HG02943 (cell line): Measurements from ENCODE around the gene SPINK2.

ENCODE experiments used
- ATAC-seq: cut with Tn5 transposase; IDR thresholded peaks from one replicate; pipeline ENCODE4 v1.9.1; 2021; ENCODE audit warnings: mild to moderate bottlenecking, low read depth, moderate library complexity; ENCODE audit not compliant: unreplicated experiment

SPINK2 gene, protein sequence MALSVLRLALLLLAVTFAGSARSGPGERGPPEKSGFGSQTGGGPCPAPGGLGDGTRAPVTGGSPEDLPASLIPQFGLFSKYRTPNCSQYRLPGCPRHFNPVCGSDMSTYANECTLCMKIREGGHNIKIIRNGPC

DNA sequence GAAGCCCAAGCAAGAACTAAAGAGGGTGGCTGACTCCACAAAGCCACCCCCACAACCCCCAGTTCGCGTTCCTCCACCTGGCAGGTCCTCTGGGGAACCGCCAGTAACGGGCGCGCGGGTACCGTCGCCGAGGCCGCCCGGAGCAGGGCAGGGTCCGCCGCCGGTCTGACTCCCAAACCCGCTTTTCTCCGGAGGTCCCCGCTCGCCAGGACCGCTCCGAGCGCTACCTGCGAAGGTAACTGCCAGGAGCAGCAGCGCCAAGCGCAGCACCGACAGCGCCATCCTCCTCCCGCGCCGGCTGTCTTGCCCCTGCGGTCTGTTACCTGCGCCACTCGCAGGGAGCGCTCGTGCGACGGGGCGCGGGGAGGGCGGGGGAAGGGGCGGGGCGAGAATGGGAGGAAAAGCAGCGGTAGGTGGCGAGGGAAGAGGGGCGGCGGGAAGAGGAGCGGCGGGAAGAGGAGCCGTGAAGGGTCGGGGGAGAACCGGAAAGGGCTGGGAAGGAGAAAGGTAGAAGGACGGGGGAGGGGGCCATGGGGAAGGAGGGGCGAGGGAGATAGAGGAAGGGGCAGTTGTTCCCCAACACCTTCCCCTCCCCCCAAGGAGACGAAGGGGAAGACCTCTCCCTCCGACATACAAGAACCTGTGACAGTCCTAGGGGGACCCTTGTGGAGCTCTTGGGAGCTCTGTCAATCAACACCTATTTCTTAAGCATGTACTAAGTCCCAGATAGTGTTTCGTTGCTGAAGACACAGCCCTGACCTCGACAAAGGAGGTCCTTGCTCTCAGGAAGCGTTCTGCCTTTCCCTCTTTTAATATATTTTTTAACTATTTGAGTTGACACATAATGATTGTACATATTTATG lies at the start of gene SPINK2:
TSS of gene SPINK2 (minus strand) at position 321 of the 863 bp plus-strand sequence. CDS start at position 282, 39 bp downstream.
- no peak for ATAC-seq

DNA sequence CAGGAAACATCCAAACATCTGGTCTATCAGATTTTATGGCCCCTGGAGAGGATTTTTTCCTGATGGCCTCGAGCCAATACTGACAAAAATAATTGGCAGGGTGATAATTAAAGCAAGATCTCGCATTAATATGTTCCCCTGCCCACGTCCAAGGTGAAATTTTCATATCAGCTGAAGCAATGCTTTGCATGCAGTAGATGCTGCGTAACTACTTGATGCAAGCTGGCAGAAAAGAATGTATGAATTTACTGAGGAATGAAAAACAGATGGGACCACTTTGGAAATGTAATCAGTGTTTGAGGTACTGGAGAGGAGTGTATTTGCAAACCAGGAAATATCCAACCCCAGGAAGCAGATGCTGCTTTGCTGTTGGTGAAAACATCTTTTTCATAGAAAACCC lies 49.4 kb upstream of the SPINK2 start:
- ATAC-seq: no peak

DNA sequence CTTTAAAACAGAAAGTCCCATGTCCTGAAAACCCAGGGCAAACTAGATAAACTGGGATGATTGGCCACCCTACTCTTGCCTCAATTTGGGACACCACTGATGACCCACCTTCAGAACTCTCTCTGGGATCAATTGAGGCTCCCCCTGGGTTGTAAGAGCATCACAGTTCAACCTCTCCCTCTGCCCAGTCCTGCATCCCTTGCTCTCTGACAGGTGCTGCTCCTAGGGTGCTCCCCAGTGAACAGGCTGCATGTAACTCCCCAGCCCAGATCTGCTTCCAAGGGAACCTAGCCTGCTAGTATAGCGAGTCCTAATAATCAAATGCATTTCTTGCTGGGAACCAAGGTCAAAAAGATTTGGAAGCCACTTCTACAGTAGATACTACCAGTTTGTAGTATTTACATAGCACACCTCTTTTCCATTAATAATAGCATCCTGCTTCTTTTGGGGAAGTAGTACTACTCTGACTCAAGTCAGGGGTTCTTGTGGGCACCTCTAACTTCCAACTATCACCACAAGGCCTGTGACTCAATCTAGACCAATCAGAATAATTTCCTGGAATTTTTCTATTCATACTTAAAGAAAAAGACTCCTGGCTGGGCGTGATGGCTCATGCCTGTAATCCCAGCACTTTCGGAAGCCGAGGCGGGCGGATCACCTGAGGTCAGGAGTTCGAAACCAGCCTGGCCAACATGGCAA lies 42.1 kb upstream of the SPINK2 start:
- no peak for ATAC-seq

- ATAC-seq: no peak
Measured at GRCh38 chr4:56861360-56861759, 39.9 kb upstream of the SPINK2 start.

DNA sequence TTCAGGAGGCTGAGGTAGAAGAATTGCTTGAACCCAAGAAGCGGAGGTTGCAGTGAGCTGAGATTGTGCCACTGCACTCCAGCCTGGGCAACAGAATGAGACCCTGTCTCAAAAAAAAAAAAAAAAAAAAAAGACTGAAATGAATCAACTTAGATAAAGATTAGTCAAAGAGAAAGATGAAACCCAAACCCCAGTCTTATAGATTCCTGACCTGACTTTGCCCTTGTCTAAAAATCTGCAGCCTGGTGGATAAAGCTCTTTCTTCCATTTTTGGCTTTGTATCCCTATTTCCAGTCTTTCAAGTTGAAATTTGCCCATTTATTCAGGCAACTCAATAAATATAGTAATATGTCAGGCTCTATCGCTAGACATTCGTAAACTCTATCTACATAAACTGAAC lies 39.3 kb upstream of the SPINK2 start:
- no peak for ATAC-seq

DNA sequence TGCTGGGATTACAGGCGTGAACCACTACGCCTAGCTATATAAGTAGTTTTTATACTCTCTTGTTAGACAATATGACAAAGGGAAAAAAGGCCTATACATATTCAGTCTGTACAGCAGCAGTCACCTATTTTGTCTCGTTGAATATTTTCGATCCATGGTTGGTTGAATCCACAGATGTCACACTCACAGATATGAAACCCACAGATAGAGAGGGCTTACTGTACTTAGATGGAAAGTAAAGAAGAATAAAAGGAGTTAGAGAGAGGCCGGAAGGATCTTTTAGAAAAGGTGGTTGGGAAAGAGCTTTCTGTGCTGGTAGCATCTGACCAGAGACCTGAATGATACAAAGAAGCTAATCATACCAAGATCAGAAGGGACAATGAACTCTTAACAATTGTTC lies 38.3 kb upstream of the SPINK2 start:
- no peak for ATAC-seq

GRCh38 chr4:56857601-56858309 lies 36.3 kb upstream of the SPINK2 start:
- no peak for ATAC-seq

DNA sequence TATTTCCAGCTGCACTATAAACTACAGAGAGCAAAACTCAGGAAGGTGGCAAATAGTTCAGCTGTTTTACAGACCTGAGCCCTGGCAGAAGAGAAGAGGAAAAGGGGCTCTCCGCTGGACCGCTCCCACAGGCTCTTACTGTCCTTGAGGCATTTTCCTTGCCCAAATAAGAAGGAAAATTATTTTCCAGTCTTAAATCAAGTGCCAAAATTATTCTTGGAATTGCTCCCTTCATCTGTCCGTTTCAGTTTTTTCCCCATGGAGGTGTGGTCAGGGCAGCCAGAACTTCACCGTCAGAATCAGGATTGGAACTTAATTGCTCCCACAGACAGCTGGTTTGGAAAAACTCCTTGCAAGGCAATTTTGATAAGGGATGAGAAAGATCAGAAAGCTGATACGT lies 35.2 kb upstream of the SPINK2 start:
- no peak for ATAC-seq

DNA sequence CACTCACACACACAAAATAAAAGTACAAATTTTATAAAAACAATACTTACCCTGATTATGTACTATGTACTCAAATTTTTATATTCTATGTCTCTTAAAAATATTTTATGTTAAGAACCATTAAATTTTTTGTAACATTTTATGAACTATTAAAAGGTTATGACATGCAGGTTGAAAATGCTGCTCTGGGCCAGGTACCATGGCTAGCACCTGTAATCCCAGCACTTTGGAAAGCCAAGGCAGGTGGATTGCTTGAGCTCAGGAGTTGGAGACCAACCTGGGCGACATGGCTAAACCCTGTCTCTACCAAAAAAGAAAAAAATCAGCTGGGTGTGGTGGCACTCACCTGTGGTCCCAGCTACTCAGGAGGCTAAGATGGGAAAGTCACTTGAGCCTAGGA lies 29.4 kb upstream of the SPINK2 start:
- ATAC-seq: no peak

DNA sequence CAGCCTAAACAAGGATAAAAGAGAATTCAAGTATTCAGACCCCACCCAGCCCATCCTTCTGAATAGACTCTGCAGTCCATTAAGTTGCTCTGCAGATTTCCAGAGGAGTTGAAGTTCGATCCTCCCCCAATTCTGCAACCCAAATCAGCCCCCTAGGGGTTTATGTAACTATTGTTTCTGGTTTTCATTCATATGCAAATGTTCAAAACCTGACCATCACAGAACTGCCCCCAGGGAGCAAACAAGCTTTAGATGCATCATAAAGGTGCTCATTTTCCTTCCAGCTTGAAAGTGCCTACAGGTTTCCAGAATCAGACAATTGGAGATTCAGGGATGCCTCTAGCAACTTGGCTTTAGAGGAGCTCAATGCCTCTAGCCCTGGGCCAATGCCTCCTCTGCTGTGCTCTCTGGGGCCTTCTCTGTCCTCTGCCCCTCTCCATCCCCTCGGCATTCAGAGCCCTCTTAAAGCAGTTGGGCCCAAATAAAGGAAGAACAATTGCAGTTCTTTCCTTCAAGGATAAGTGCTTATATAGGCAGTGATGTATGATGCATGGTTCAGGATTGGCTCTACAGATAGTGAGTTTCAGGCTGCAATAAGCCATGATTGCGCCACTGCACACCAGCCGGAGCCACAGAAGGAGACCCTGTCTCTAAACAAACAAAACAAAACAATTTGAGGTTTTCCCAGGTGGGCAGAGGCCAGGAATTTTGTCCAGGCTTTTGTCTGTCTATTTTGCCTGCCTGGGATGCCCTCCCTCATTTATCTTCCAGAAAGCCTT lies 23.5 kb upstream of the SPINK2 start:
- ATAC-seq: no peak

GRCh38 chr4:56843421-56843899 lies 22.0 kb upstream of the SPINK2 start:
- ATAC-seq: no peak

DNA sequence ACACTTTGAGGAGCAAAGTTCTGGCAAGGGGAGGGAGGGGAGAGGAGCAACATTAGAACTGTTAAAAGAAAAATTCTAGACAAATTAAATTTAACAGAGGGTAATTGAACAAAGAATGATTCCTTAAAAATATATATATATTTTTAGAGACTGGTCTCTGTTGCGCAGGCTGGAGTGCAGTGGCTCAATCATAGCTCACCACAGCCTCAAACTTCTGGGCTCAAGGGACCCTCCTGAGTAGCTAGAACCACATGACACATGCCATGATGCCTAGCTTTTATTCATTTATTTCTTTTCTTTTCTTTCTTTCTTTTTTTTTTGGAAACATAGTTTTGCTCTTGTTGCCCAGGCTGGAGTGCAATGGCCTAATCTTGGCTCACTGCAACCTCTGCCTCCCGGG lies 19.1 kb upstream of the SPINK2 start:
- no peak for ATAC-seq

- no peak for ATAC-seq
Measured at GRCh38 chr4:56828784-56829535, 7.5 kb upstream of the SPINK2 start.

- ATAC-seq: no peak
Measured at GRCh38 chr4:56823933-56824600, 2.6 kb upstream of the SPINK2 start.

GRCh38 chr4:56818797-56819196 lies 2.7 kb downstream of the SPINK2 start:
- no peak for ATAC-seq

DNA sequence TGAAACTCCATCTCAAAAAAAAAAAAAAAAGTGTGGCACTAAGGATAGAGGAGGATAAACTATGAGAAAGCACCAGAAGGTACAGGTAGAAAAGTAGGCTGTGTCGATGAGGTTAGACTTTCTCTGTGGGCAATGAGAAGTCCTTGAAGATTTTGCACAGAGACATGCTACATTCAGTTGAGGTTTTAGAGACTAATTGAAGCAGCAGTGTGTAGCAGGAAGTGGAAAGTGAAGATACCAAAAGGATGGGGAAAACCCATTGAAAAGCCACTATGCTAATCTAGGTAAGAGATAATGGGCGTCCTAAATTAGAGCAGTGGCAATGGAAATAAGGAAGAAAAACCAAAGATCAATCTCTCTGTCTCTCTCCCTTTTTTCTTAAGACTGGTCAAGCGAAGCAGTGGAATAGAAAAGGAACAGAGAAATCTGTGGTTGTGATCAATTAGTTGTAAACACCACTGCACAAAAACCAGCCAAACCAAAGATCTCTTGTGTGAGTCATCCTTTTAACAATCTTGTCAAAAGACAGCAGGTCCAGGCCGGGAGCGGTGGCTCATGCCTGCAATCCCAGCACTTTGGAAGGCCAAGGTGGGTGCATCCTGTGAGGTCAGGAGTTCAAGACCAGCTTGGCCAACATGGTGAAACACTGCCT lies 3.5 kb downstream of the SPINK2 start:
- ATAC-seq: peak; percentile 84

- no peak for ATAC-seq
Measured at GRCh38 chr4:56806666-56807065, 14.8 kb downstream of the SPINK2 start.

- ATAC-seq: no peak
Measured at GRCh38 chr4:56804551-56804950, 16.9 kb downstream of the SPINK2 start.
